Measurements from ENCODE around the gene ZNF316.
"Not testable (repeated sequence)": the region's sequence is repeated elsewhere in the genome, so short reads cannot be mapped to it uniquely, and the experiment has no call there.

The ZNF316 gene

DNA sequence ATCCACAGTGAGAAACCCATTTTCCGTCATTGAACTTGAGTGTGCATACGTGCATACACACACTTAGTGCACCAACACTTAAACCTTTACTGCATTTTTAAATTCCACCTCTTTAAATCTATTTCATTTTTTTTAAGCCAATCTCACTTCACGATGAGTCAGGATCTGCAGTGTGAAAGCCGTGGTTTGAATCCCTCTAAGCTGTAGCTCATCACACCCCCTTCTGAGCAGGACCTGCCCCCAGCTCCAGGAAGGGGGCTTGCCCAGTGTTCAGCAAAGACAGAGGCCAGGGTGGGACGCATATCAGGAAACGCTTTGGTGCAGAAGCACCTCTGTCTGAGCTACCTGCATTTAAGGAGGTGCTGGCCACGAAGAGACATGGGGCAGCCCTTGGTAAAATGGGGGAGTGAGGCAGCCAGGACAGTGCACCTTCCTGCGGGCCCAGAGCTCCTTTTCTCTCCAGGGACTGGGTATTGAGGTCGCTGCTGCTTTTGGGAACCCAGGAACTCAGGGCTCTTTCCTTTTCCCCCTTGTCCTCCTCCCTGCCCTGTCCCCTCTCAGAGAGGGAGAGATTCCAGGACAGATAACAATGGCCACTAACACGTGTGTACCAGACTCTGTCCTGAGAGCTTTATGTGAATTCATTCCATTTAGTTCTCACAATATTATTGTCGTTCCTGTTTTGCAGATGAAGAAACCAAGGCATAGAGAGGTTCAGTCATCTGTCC lies 21.7 kb downstream of the ZNF316 start:
- H3K36me3 ChIP-seq (ENCODE audit: control insufficient read depth, insufficient read depth, low read length), result peaks cover 3% of the 10 kb centered on the region
- no peak for DNase-seq (ENCODE audit: extremely low read depth, insufficient read length)
- TF ChIP-seq CTCF (IDR thresholded peaks at IDR 0.05; ENCODE audit: insufficient read depth, low read length, poor library complexity, severe bottlenecking), result no peak
- no peak overlapping the region for H3K4me3 ChIP-seq (replicated peaks; ENCODE audit: low read depth, low read length)
- H3K27me3 ChIP-seq (replicated peaks; ENCODE audit: control insufficient read depth, insufficient read depth, low read length), result no peaks in the 10 kb centered on the region

DNA sequence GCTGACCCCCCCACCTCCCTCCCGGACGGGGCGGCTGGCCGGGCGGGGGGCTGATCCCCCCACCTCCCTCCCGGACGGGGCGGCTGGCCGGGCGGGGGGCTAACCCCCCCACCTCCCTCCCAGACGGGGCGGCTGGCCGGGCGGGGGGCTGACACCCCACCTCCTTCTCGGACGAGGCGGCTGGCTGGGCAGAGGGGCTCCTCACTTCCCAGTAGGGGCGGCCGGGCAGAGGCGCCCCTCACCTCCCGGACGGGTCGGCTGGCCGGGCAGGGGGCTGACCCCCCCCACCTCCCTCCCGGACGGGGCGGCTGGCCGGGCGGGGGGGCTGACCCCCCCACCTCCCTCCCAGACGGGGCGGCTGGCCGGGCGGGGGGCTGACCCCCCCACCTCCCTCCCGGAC lies 33.7 kb downstream of the ZNF316 start:
- H3K27me3 ChIP-seq (replicated peaks; ENCODE audit: control insufficient read depth, insufficient read depth, low read length); H3K4me3 ChIP-seq (replicated peaks; ENCODE audit: low read depth, low read length); DNase-seq (ENCODE audit: extremely low read depth, insufficient read length); H3K36me3 ChIP-seq (ENCODE audit: control insufficient read depth, insufficient read depth, low read length): not testable (repeated sequence)

GRCh38 chr7:6675807-6676405 lies 38.8 kb downstream of the ZNF316 start:
- no peak overlapping the region for H3K4me3 ChIP-seq (replicated peaks; ENCODE audit: low read depth, low read length)
- no peak for DNase-seq (ENCODE audit: extremely low read depth, insufficient read length)
- TF ChIP-seq CTCF (IDR thresholded peaks at IDR 0.05; ENCODE audit: insufficient read depth, low read length, poor library complexity, severe bottlenecking), result no peak
- no peaks in the 10 kb centered on the region for H3K27me3 ChIP-seq (replicated peaks; ENCODE audit: control insufficient read depth, insufficient read depth, low read length)
- no peaks in the 10 kb centered on the region for H3K36me3 ChIP-seq (ENCODE audit: control insufficient read depth, insufficient read depth, low read length)

DNA sequence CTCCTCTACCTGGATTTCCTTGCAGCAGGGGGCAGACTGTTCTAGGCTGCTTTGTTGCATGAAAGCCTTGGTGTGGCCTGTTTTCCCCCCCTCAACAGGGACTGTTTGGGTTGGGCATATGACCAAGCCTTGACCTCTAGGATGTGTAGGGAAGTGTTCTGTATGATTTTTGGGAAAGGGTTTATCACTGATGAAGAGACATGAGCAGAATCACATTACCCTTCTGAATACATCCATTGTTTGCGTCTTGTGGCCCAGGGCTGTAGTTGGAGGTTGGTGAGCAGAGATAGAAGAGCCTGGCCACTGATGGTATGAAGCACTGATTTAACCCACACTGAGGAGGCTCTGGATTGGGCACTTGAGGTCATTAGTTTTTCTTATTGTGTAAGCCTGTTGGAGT lies 43.0 kb downstream of the ZNF316 start:
- TF ChIP-seq CTCF (IDR thresholded peaks at IDR 0.05; ENCODE audit: insufficient read depth, low read length, poor library complexity, severe bottlenecking), result no peak
- H3K4me3 ChIP-seq (replicated peaks; ENCODE audit: low read depth, low read length), result no peak overlapping the region
- no peaks in the 10 kb centered on the region for H3K36me3 ChIP-seq (ENCODE audit: control insufficient read depth, insufficient read depth, low read length)
- H3K27me3 ChIP-seq (replicated peaks; ENCODE audit: control insufficient read depth, insufficient read depth, low read length), result no peaks in the 10 kb centered on the region
- DNase-seq (ENCODE audit: extremely low read depth, insufficient read length), result no peak

GRCh38 chr7:6691103-6691502 lies 54.0 kb downstream of the ZNF316 start:
- DNase-seq (ENCODE audit: extremely low read depth, insufficient read length), result no peak
- no peak overlapping the region for H3K4me3 ChIP-seq (replicated peaks; ENCODE audit: low read depth, low read length)
- H3K27me3 ChIP-seq (replicated peaks; ENCODE audit: control insufficient read depth, insufficient read depth, low read length), result no peaks in the 10 kb centered on the region
- no peak for TF ChIP-seq CTCF (IDR thresholded peaks at IDR 0.05; ENCODE audit: insufficient read depth, low read length, poor library complexity, severe bottlenecking)
- peaks cover 22% of the 10 kb centered on the region for H3K36me3 ChIP-seq (ENCODE audit: control insufficient read depth, insufficient read depth, low read length)

- peaks cover 23% of the 10 kb centered on the region for H3K36me3 ChIP-seq (ENCODE audit: control insufficient read depth, insufficient read depth, low read length)
- no peak for DNase-seq (ENCODE audit: extremely low read depth, insufficient read length)
- H3K4me3 ChIP-seq (replicated peaks; ENCODE audit: low read depth, low read length), result no peak overlapping the region
- no peak for TF ChIP-seq CTCF (IDR thresholded peaks at IDR 0.05; ENCODE audit: insufficient read depth, low read length, poor library complexity, severe bottlenecking)
- no peaks in the 10 kb centered on the region for H3K27me3 ChIP-seq (replicated peaks; ENCODE audit: control insufficient read depth, insufficient read depth, low read length)
Measured at GRCh38 chr7:6691609-6692106, 54.5 kb downstream of the ZNF316 start.

All from GM06990 (cell line).